Fibroblast of lung (primary cell): ENCODE results near the gene KRTCAP2. TPM values are rescaled to one million over a fixed set of nuclear protein-coding genes. Genes with fewer than 3 reads are reported as not detected.

Experiments used
- DNase-seq, 2 donors: peaks; one replicate each; pipeline versions ENCODE4 v3.0.0 to v3.0.0-alpha.2; 2010; ENCODE audit warnings: low read depth in 2 of 2
- H2AFZ ChIP-seq: 2 replicates; pipeline ENCODE4 v1.5.1; 2012; ENCODE audit warnings: low read length, control low read depth, inconsistent platforms
- H3K27ac ChIP-seq: 2 replicates; pipeline ENCODE4 v1.5.1; 2011; ENCODE audit warnings: low read length, control low read depth; ENCODE audit not compliant: insufficient read depth
- H3K27me3 ChIP-seq: 2 replicates; pipeline ENCODE4 v1.5.1; 2011; ENCODE audit warnings: mild to moderate bottlenecking, low read length; ENCODE audit not compliant: control insufficient read depth, insufficient read depth
- H3K36me3 ChIP-seq: 2 replicates; pipeline ENCODE4 v1.5.1; 2011; ENCODE audit warnings: low read length; ENCODE audit not compliant: control insufficient read depth, insufficient read depth
- H3K4me1 ChIP-seq: 2 replicates; pipeline ENCODE4 v1.5.1; 2011; ENCODE audit warnings: low read length; ENCODE audit not compliant: control insufficient read depth, insufficient read depth; ENCODE audit errors: extremely low read depth
- H3K4me2 ChIP-seq: 2 replicates; pipeline ENCODE4 v1.5.1; 2011; ENCODE audit warnings: low read length, control low read depth; ENCODE audit not compliant: insufficient read depth; ENCODE audit errors: extremely low read depth
- H3K4me3 ChIP-seq, 4 experiments: fragments of 200-600 bp in 1 of 4; sonication (generic) in 1 of 4; replicated peaks in 1 of 4; 2 replicates each; pipeline ENCODE4 v1.5.1; 2011 to 2016; ENCODE audit warnings: low read length in 4 of 4, low read depth in 3 of 4, mild to moderate bottlenecking in 3 of 4, control low read depth in 2 of 4, inconsistent platforms in 1 of 4, mixed read lengths in 1 of 4; ENCODE audit not compliant: insufficient read depth in 1 of 4; ENCODE audit errors: control extremely low read depth in 1 of 4
- H3K79me2 ChIP-seq: 2 replicates; pipeline ENCODE4 v1.5.1; 2012; ENCODE audit warnings: mild to moderate bottlenecking, low read length, inconsistent platforms; ENCODE audit not compliant: control insufficient read depth, insufficient read depth
- H3K9ac ChIP-seq: 2 replicates; pipeline ENCODE4 v1.5.1; 2011; ENCODE audit warnings: mild to moderate bottlenecking, low read length, control low read depth; ENCODE audit not compliant: insufficient read depth
- H3K9me3 ChIP-seq: 2 replicates; pipeline ENCODE4 v1.5.1; 2012; ENCODE audit warnings: low read depth, low read length; ENCODE audit not compliant: control insufficient read depth, insufficient read depth
- H4K20me1 ChIP-seq: 2 replicates; pipeline ENCODE4 v1.5.1; 2011; ENCODE audit warnings: low read length; ENCODE audit not compliant: control insufficient read depth, insufficient read depth; ENCODE audit errors: extremely low read depth
- CTCF ChIP-seq, 2 donors: IDR thresholded peaks in 1 of 2; conservative IDR thresholded peaks in 1 of 2; 1 replicate in 1 of 2; 2 replicates in 1 of 2; pipeline ENCODE4 v1.5.1; 2011 to 2012; ENCODE audit warnings: low read length in 2 of 2, control low read depth in 1 of 2, inconsistent platforms in 1 of 2, low read depth in 1 of 2, mild to moderate bottlenecking in 1 of 2
- EZH2 ChIP-seq: IDR thresholded peaks from 2 replicates; pipeline ENCODE4 v1.5.1; 2012; ENCODE audit warnings: low read length, control low read depth, mild to moderate bottlenecking; ENCODE audit errors: missing control alignments
- polyA plus RNA-seq, 2 donors: library from polyadenylated mRNA; depleted of rRNA in 1 of 2; stranded (reverse) in 1 of 2; unstranded in 1 of 2; fragments of >200 nt; gene quantifications; 2 replicates each; pipeline ENCODE4 v1.2.1, GENCODE V29; 2011 to 2012; ENCODE audit warnings: missing spikeins in 1 of 2
- total RNA-seq: library from RNA; depleted of rRNA; stranded (reverse); fragments of >200 nt; gene quantifications from 2 replicates; pipeline ENCODE4 v1.2.1, GENCODE V29; 2014

KRTCAP2 gene
- total and polyA plus RNA-seq, 2 donors (not counting 1 experiment from before 2014, with no cell fraction given) = 123 to 125 TPM

- H3K27me3 ChIP-seq = no peaks in the 10 kb centered on the region
- no peak overlapping the region for H3K4me3 ChIP-seq
- H4K20me1 ChIP-seq = no peaks in the 10 kb centered on the region
- no peaks in the 10 kb centered on the region for H3K9me3 ChIP-seq
- H3K79me2 ChIP-seq = peaks cover 8% of the 10 kb centered on the region
- H3K4me1 ChIP-seq = peaks cover 18% of the 10 kb centered on the region
- no peak for DNase-seq
- H3K36me3 ChIP-seq = peaks cover 29% of the 10 kb centered on the region
- TF ChIP-seq CTCF (conservative IDR thresholded peaks at IDR 0.05 in 1 of 2, IDR thresholded peaks at IDR 0.05 in 1 of 2; ENCODE audit: low read depth in 1 of 2, low read length in 2 of 2) = no peak
- no peak for TF ChIP-seq EZH2
- no peak overlapping the region for H3K27ac ChIP-seq
- no peak overlapping the region for H3K9ac ChIP-seq
- no peak overlapping the region for H2AFZ ChIP-seq
- no peak overlapping the region for H3K4me2 ChIP-seq
Observed at GRCh38 chr1:155197901-155198546, 24.9 kb upstream of the KRTCAP2 start.

GRCh38 chr1:155196893-155197638 lies 24.0 kb upstream of the KRTCAP2 start:
- Histone ChIP-seq H3K79me2 (peaks cover 8% of the 10 kb centered on the region), H3K4me3 (no peak overlapping the region), H3K4me1 (peaks cover 19% of the 10 kb centered on the region), H2AFZ (no peak overlapping the region), H4K20me1 (no peaks in the 10 kb centered on the region), H3K9ac (no peak overlapping the region), H3K36me3 (peaks cover 26% of the 10 kb centered on the region), H3K27ac (no peak overlapping the region), H3K4me2 (no peak overlapping the region), H3K27me3 (no peaks in the 10 kb centered on the region), H3K9me3 (no peaks in the 10 kb centered on the region)
- no peak for TF ChIP-seq EZH2
- no peak for DNase-seq

GRCh38 chr1:155196103-155196892 lies 23.2 kb upstream of the KRTCAP2 start:
- peak overlapping the region; percentile 94 for H3K27ac ChIP-seq
- no peaks in the 10 kb centered on the region for H3K9me3 ChIP-seq
- no peaks in the 10 kb centered on the region for H4K20me1 ChIP-seq
- peak in 1 of 2 donors; percentile 23 for DNase-seq
- H3K27me3 ChIP-seq = no peaks in the 10 kb centered on the region
- H3K79me2 ChIP-seq = peaks cover 8% of the 10 kb centered on the region
- H3K4me3 ChIP-seq = peak overlapping the region in 2 of 4 experiments; percentile 64 to 74
- TF ChIP-seq EZH2 (no peak), CTCF (conservative IDR thresholded peaks at IDR 0.05 in 1 of 2, IDR thresholded peaks at IDR 0.05 in 1 of 2; ENCODE audit: low read depth in 1 of 2, low read length in 2 of 2) (no peak)
- H3K9ac ChIP-seq = peak overlapping the region; percentile 16
- peaks cover 25% of the 10 kb centered on the region for H3K36me3 ChIP-seq
- H3K4me1 ChIP-seq = peaks cover 19% of the 10 kb centered on the region
- peak overlapping the region; percentile 95 for H3K4me2 ChIP-seq
- H2AFZ ChIP-seq = no peak overlapping the region
